Measurements from ENCODE around the gene SLAMF9.

- TF ChIP-seq CTCF (IDR thresholded peaks at IDR 0.05; ENCODE audit: low read depth, low read length): no peak
- TF ChIP-seq EZH2phosphoT487 (IDR thresholded peaks at IDR 0.05; ENCODE audit: low read depth): no peak
Observed at GRCh38 chr1:159928491-159929050, 25.5 kb downstream of the SLAMF9 start.

All from OCI-LY3 (cell line).